NCI-H82 treated with DMSO at 0.1 percent for 48 hours (cell line): ENCODE data around the gene CRYAA.

Experiments
- DNase-seq: peaks from one replicate; lab custom pipeline; 2025; ENCODE audit not compliant: unreplicated experiment; lab: John Stamatoyannopoulos, UW

The CRYAA gene

DNA sequence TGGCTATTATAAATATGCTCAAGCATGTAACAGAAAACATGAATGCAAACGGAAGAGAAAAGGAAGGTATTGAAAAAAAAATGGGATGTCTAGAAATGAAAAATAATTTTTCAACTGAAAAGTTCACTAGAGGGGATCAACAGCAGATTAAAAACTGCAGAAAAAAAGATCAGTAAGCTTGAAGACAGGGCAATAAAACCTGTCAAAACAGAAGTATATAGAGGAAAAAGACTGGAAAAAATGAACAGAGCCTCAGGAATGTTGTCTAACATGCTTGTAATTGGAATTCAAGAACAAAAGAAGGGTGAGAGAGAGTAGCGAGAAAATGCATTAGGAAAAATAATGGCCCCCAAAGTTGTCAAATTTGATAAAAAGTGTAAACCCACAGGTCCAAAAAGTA is 29.6 kb downstream of the CRYAA start:
- no peak for DNase-seq

DNA sequence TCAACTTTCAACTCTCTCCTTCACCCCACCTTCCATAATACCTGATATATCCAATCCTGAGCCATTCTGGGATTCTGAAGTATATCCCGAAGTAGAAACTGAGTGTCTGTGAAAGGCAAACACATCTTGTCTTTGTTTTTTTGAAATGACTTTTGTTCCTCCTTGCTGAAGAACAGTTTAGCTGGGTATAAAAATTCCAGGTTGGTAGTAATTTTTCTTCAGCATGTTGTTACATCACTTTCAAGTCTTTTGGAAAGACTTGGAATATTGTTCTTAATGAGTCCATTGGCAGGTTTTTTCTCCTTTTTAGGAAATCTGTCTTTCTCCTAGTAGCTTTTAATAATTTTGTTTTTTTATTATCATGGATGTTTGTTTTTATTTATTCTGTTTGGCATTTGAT is 32.7 kb downstream of the CRYAA start:
- no peak for DNase-seq

GRCh38 chr21:43203591-43203990 is 34.8 kb downstream of the CRYAA start:
- DNase-seq, result no peak

DNA sequence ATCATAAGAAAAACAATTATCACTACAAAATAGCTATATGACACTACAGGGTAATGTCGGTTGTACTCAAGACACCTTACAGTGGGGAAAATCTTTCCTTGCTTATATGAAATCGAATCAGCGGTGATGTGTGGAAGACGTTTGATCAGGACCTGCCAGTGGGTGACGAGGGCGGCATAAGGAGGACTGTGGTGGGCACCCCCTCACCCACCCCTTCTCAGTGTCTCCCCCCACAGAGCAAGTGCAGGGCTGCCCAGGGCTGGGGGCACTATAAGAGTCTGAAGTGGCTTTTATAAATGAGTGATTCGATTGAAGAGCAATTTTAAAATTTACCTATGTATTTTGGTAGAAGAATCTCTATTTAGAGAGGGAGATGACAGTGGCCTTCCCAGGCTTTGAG is 35.8 kb downstream of the CRYAA start:
- no peak for DNase-seq

DNA sequence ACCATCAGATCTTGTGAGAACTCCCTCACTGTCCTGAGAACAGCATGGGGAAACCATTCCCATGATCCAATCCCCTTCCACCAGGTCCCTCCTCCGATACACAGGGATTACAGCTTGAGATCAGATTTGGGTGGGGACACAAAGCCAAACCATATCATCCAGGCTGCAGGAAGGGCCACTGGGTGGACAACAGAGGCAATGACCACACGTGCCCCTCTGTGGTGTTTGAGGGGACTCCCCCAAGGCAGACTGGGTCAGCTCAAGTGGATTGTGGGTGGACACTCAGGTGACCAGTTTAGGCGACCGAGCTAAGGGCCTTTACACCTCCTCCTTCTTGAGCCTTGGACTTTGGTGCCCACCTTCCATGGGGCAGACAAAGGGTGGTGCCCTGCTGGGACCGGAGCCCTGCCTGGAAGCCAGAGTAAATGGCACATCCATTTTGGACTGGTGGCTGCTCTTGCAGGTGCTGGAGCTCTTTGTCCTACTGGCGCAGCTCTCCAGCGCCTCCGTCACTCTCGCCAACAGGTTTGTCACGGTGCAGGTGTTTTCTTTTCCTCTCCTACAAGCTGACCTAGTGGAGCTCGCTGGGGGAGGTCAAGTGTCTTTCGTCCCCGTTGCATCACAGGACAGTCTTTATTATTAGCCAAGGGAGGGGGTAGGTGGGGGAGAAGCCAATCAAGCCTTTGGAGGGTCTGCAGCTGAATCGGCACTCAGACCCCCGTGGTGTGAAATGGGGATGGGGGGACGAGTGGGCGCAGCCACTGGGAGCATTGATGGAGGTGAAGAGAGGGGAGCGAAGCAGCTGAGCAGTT is 37.6 kb downstream of the CRYAA start:
- DNase-seq, result no peak

DNA sequence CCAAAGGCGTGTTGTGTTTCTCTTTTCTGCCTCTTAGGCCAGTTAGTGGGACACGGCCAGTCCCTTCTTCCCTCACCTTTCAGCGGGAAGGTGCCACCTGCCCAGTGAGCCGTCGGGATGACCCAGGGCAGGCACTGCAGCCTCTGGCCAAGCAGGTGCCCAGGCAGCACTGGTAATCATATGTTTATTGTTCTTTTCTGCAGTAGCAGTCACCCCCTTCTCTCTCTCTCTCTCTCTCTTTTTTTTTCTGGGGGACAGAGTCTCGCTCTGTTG is 38.2 kb downstream of the CRYAA start:
- DNase-seq, result no peak

DNA sequence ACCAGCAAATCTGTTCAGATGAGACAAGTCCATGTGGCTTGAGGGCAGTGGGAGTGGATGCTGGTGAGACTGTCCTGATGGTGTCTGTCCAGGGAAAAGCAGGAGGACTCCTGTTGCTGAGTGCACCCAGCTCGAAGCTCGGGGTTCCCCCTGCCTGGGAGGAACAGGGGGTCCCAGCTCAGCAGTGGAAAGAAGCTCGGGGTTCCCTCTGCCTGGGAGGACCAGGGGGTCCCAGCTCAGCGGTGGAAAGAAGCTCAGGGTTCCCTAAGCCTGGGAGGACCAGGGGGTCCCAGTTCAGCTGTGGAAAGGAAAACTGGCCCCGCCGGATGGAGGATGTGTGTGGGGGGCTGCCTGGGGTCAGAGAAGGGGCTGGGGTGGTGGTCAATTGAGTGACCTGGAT is 39.1 kb downstream of the CRYAA start:
- DNase-seq, result no peak

- DNase-seq, result no peak
These were observed 39.9 kb downstream of the CRYAA start for GRCh38 chr21:43208561-43209332.

DNA sequence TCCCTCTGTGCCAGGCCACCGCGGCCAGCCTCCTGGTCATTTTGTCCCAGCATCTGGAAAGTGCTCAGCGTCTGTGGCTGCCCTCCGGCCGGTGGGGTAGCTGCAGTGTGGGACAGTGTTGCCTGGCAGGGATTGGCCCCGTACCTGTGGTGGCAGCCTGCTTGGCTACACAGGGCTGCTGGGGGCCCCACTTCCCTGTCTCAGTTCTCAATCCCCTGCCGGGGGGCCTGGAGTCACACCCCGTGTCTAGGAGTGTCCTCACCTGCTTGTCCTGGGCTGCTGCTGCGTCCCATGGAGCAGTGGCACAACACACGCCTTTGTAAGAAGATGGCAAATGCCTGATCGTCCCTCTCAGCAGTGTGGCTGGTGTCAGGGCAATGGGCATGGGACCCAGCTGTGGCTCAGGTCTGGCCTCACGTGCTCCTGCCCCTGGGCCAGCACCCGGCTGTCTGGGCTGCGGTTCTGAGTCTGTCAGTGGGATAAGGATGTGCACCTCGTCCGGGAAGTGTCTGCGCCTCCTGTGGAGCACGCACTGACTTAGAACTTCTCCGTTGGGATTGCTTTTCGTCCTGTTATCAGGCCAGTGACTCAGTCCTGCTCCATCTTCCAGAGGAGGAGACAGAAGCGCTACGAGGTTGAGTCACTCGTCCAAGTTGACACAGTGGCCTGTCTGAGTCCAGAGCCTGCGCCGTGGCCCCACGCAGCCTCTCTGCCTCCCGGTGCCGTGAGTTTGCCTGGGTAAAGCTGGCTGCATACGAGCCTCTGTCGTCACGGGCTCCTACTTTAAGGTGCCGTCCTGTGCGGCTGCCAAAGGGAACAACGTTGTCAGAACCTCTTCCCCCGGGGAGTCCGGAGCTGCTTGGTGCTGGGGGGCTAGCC is 41.0 kb downstream of the CRYAA start:
- no peak for DNase-seq

- DNase-seq, result no peak
These were observed 41.8 kb downstream of the CRYAA start for GRCh38 chr21:43210454-43211071.

GRCh38 chr21:43211072-43211759 is 42.4 kb downstream of the CRYAA start:
- DNase-seq, result no peak

DNA sequence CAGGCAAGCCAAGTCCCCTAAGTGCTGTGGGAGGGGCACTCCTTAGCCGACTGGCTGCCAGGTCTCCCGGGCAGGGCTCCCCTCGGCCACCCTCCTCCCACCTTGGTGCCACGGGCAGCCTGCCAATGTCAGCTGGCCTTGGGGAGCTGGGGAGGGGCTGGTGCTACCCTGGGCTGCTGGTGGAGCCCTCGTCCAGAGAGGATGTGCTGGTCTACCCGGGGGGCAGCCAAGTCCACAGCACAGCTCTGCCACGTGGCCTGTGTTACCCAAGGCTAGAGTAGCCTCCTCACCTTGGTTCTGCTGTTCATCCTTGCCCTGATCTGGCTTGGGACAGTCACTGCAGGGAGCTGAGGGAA is 42.9 kb downstream of the CRYAA start:
- no peak for DNase-seq
